Motor neuron (in vitro differentiated cells): ENCODE data around the gene BCL2L2. TPM values are rescaled to one million over a fixed set of nuclear protein-coding genes. Genes with fewer than 3 reads are reported as not detected.

Experiments used
- ATAC-seq, 8 experiments: fragments of 200-7000 bp; cut with Tn5 transposase; replicated peaks in 6 of 8; 2 replicates each; pipeline ENCODE4 v1.8.0; 2021; ENCODE audit warnings: mild to moderate bottlenecking in 8 of 8, moderate library complexity in 8 of 8
- H3K27ac ChIP-seq, 2 donors: fragments of 250-450 bp; sonication (Bioruptor Pico); 2 replicates each; pipeline ENCODE4 v1.9.0; 2021; ENCODE audit warnings: antibody characterized with exemption in 2 of 2, mild to moderate bottlenecking in 2 of 2, moderate library complexity in 1 of 2
- H3K4me1 ChIP-seq, 2 donors: fragments of 250-450 bp; sonication (Bioruptor Pico); replicated peaks in 1 of 2; 2 replicates each; pipeline ENCODE4 v1.6.1; 2021; ENCODE audit warnings: antibody characterized with exemption in 2 of 2, mild to moderate bottlenecking in 2 of 2, moderate library complexity in 1 of 2
- H3K4me3 ChIP-seq, 5 donors: fragments of 250-450 bp; sonication (Bioruptor Pico); 2 replicates each; pipeline ENCODE4 v1.9.0; 2021; ENCODE audit warnings: antibody characterized with exemption in 5 of 5, mild to moderate bottlenecking in 5 of 5, moderate library complexity in 4 of 5
- WGBS, 10 experiments: fragments of 450-650 bp; shearing (Covaris generic); methylation state at CpG; one replicate each; pipeline ENCODE4 v1.0.0; 2022; 5-methylcytosine and 5-hydroxymethylcytosine counted together
- in situ Hi-C, 9 experiments: fragments of 400-800 bp; cut with MboI; loops; one replicate each; pipeline ENCODE4 v1.15.0; 2021; ENCODE audit warnings: low sequenced_read_pairs in 9 of 9, low pct_unique_long_range_greater_than_20kb in 2 of 9; ENCODE audit not compliant: unreplicated experiment in 9 of 9
- total RNA-seq, 8 experiments: library from RNA; unstranded; fragments of 300-600 nt; gene quantifications; 2 replicates each; pipeline versions ENCODE4 v1.2.3 to v1.2.4, GENCODE V29; 2022

The BCL2L2 gene
- total RNA-seq, 8 experiments from 2014 or later, result 12.6 to 37.7 (median 19.0) TPM

- no peak overlapping the region for H3K27ac ChIP-seq
- 0 to 78% (median 66%) methylated on average over 1 of the region's 1 CpG; no CpG with 5 or more reads in 4 of the 10 experiments for WGBS, 10 experiments
- no peak for ATAC-seq
- H3K4me1 ChIP-seq, result no peaks in the 10 kb centered on the region
- in situ Hi-C loops, result loop anchor here in 5 of 9 experiments (10.0 to 25.0 kb wide), 4 partner anchors 115 to 223 kb away; partner anchors contain the start of genes NGDN (in 3 of the 5), AP1G2 (in 2 of the 5), THTPA (in 2 of the 5) and ZFHX2 (in 2 of the 5)
- no peak overlapping the region for H3K4me3 ChIP-seq
Observed at GRCh38 chr14:23339506-23340268, 33.1 kb downstream of the BCL2L2 start.

- Histone ChIP-seq H3K27ac (no peak overlapping the region), H3K4me1 (peaks cover 0 to 6% of the 10 kb centered on the region in 2 donors), H3K4me3 (no peak overlapping the region)
- ATAC-seq, result no peak
- in situ Hi-C loops, result loop anchor here in 4 of 9 experiments (25.0 kb wide), 2 partner anchors 118 to 218 kb away; partner anchors contain the start of genes AP1G2 (in 2 of the 4), NGDN (in 2 of the 4), THTPA (in 2 of the 4) and ZFHX2 (in 2 of the 4)
- 17 to 100% (median 38%) methylated on average over 1 to 3 of the region's 3 CpGs; no CpG with 5 or more reads in 2 of the 10 experiments for WGBS, 10 experiments
Observed at GRCh38 chr14:23344481-23344880, 37.8 kb downstream of the BCL2L2 start.

GRCh38 chr14:23345987-23346692 lies 39.5 kb downstream of the BCL2L2 start:
- H3K27ac ChIP-seq, result no peak overlapping the region
- peaks cover 0 to 9% of the 10 kb centered on the region in 2 donors for H3K4me1 ChIP-seq
- in situ Hi-C loops, result loop anchor here in 4 of 9 experiments (25.0 kb wide), 2 partner anchors 116 to 216 kb away; partner anchors contain the start of genes AP1G2 (in 2 of the 4), NGDN (in 2 of the 4), THTPA (in 2 of the 4) and ZFHX2 (in 2 of the 4)
- WGBS, 10 experiments, result 45 to 100% (median 67%) methylated on average over 1 to 8 of the region's 13 CpGs; no CpG with 5 or more reads in 1 of the 10 experiments
- ATAC-seq, result peak in 5 of 8 experiments; percentile 44 to 80 (median 66)
- no peak overlapping the region for H3K4me3 ChIP-seq

- in situ Hi-C loops, result loop anchor here in 4 of 9 experiments (25.0 kb wide), 2 partner anchors 115 to 215 kb away; partner anchors contain the start of genes AP1G2 (in 2 of the 4), NGDN (in 2 of the 4), THTPA (in 2 of the 4) and ZFHX2 (in 2 of the 4)
- Histone ChIP-seq H3K4me1 (peaks cover 0 to 10% of the 10 kb centered on the region in 2 donors), H3K4me3 (no peak overlapping the region), H3K27ac (no peak overlapping the region)
- no CpG with 5 or more reads among the region's 27 CpGs for WGBS, 10 experiments
- peak in 5 of 8 experiments; percentile 7 to 35 (median 29) for ATAC-seq
Observed at GRCh38 chr14:23346693-23347405, 40.2 kb downstream of the BCL2L2 start.

- 87 to 100% (median 89%) methylated on average over 1 to 7 of the region's 19 CpGs; no CpG with 5 or more reads in 6 of the 10 experiments for WGBS, 10 experiments
Observed at GRCh38 chr14:23347406-23348296, 41.0 kb downstream of the BCL2L2 start.

GRCh38 chr14:23348297-23348655 lies 41.6 kb downstream of the BCL2L2 start:
- H3K4me3 ChIP-seq, result no peak overlapping the region
- ATAC-seq, result no peak
- H3K27ac ChIP-seq, result no peak overlapping the region
- in situ Hi-C loops, result loop anchor here in 4 of 9 experiments (25.0 kb wide), 2 partner anchors 114 to 214 kb away; partner anchors contain the start of genes AP1G2 (in 2 of the 4), NGDN (in 2 of the 4), THTPA (in 2 of the 4) and ZFHX2 (in 2 of the 4)
- 60 to 100% methylated on average over 1 of the region's 6 CpGs; no CpG with 5 or more reads in 8 of the 10 experiments for WGBS, 10 experiments
- H3K4me1 ChIP-seq, result peaks cover 0 to 10% of the 10 kb centered on the region in 2 donors

More at GRCh38 chr14:23347406-23348296, 41.0 kb downstream of the BCL2L2 start:
- Histone ChIP-seq H3K27ac (no peak overlapping the region), H3K4me1 (peaks cover 0 to 10% of the 10 kb centered on the region in 2 donors), H3K4me3 (no peak overlapping the region)
- no peak for ATAC-seq
- in situ Hi-C loops, result loop anchor here in 4 of 9 experiments (25.0 kb wide), 2 partner anchors 115 to 215 kb away; partner anchors contain the start of genes AP1G2 (in 2 of the 4), NGDN (in 2 of the 4), THTPA (in 2 of the 4) and ZFHX2 (in 2 of the 4)

- in situ Hi-C loops, result loop anchor here in 4 of 9 experiments (25.0 kb wide), 2 partner anchors 113 to 213 kb away; partner anchors contain the start of genes AP1G2 (in 2 of the 4), NGDN (in 2 of the 4), THTPA (in 2 of the 4) and ZFHX2 (in 2 of the 4)
- Histone ChIP-seq H3K27ac (no peak overlapping the region), H3K4me3 (no peak overlapping the region), H3K4me1 (peaks cover 0 to 10% of the 10 kb centered on the region in 2 donors)
- WGBS, 10 experiments, result 67 to 92% (median 86%) methylated on average over 1 to 4 of the region's 8 CpGs; no CpG with 5 or more reads in 3 of the 10 experiments
- ATAC-seq, result no peak
Observed at GRCh38 chr14:23349156-23349845, 42.7 kb downstream of the BCL2L2 start.

- peak overlapping the region; percentile 55 to 91 (median 73) for H3K4me3 ChIP-seq
- peak; percentile 17 to 82 (median 76) for ATAC-seq
- WGBS, 10 experiments, result 40 to 83% (median 55%) methylated on average over 1 to 2 of the region's 61 CpGs; no CpG with 5 or more reads in 6 of the 10 experiments
- H3K27ac ChIP-seq, result peak overlapping the region; percentile 81 to 82
- in situ Hi-C loops, result no loop called here
- H3K4me1 ChIP-seq, result peaks cover 0 to 3% of the 10 kb centered on the region in 2 donors
Observed at GRCh38 chr14:23351681-23352505, 45.3 kb downstream of the BCL2L2 start.

GRCh38 chr14:23352506-23353432 lies 46.1 kb downstream of the BCL2L2 start, which contains the start of gene SLC22A17:
TSS of gene SLC22A17 (minus strand) at chr14:23352887.
- in situ Hi-C loops, result no loop called here
- Histone ChIP-seq H3K4me1 (peaks cover 0 to 3% of the 10 kb centered on the region in 2 donors), H3K4me3 (peak within 1 kb of the TSS; percentile 55 to 91 (median 73)), H3K27ac (peak within 1 kb of the TSS; percentile 81 to 82)
- 0% methylated on average over 1 to 4 of the region's 42 CpGs; no CpG with 5 or more reads in 7 of the 10 experiments for WGBS, 10 experiments
- peak; percentile 90 to 99 (median 93) for ATAC-seq
